Ovary (tissue), 9 donors: ENCODE measurements around the gene C19orf73. TPM values are rescaled to one million over a fixed set of nuclear protein-coding genes. Genes with fewer than 3 reads are reported as not detected.

Experiments
- DNase-seq, 5 donors: peaks; one replicate each; pipeline ENCODE4 v3.0.0-alpha.2; 2019 to 2020
- H3K27ac ChIP-seq, 2 donors: fragments of 200-600 bp; one replicate each; pipeline versions ENCODE4 v1.5.1 to v1.8.0; 2019 to 2022
- H3K27me3 ChIP-seq: fragments of 200-600 bp; one replicate; pipeline ENCODE4 v1.8.0; 2022
- H3K36me3 ChIP-seq: fragments of 200-600 bp; sonication (generic); one replicate; pipeline ENCODE4 v1.5.1; 2019
- H3K4me1 ChIP-seq: one replicate; pipeline ENCODE4 v1.8.1; 2013; ENCODE audit warnings: mild to moderate bottlenecking, moderate library complexity; ENCODE audit not compliant: insufficient read depth
- H3K4me3 ChIP-seq: fragments of 200-600 bp; sonication (generic); one replicate; pipeline ENCODE4 v1.5.1; 2017
- H3K9me3 ChIP-seq, 2 donors: fragments of 200-600 bp in 1 of 2; sonication (generic) in 1 of 2; one replicate each; pipeline versions ENCODE4 v1.5.1 to v1.8.1; 2013 to 2019; ENCODE audit warnings: mild to moderate bottlenecking in 1 of 2, moderate library complexity in 1 of 2
- CTCF ChIP-seq, 3 donors: fragments of 450-650 bp in 2 of 3; fragments of 200-600 bp in 1 of 3; IDR thresholded peaks; one replicate each; pipeline versions ENCODE4 v1.5.1 to v1.8.0; 2016 to 2022; ENCODE audit warnings: antibody characterized with exemption in 3 of 3, mild to moderate bottlenecking in 1 of 3
- EP300 ChIP-seq: sonication (generic); formaldehyde crosslinking; IDR thresholded peaks from one replicate; pipeline ENCODE4 v1.6.1; 2017; ENCODE audit warnings: antibody characterized with exemption
- POLR2A ChIP-seq: fragments of 450-650 bp; IDR thresholded peaks from one replicate; pipeline ENCODE4 v1.6.1; 2017; ENCODE audit warnings: antibody characterized with exemption, mild to moderate bottlenecking, moderate library complexity
- WGBS, 3 donors: extraction: QIAGEN DNeasy Blood & Tissue Kit in 1 of 3; methylation state at CpG; one replicate each; pipeline versions ENCODE4 v1.1.5 to v1.1.7; 2013 to 2017; 5-methylcytosine and 5-hydroxymethylcytosine counted together
- intact Hi-C, 4 donors: fragments of 100-400 bp; cut with DNase I; formaldehyde crosslinking; loops; one replicate each; pipeline versions ENCODE4 v1.11.0 to v1.15.1; 2022 to 2023
- polyA plus RNA-seq, 2 donors: library from polyadenylated mRNA; stranded (reverse); fragments of 200-250 nt in 1 of 2; fragments of 350-450 nt in 1 of 2; fragmentation: Illumina TruSeq in 1 of 2; extraction: RNeasy Lipid Tissue Mini Kit (QIAGEN cat#74804) in 1 of 2; gene quantifications; one replicate each; pipeline ENCODE4 v1.2.3, GENCODE V29; 2013 to 2014
- total RNA-seq, 7 donors: library from RNA; depleted of rRNA in 2 of 7; stranded (reverse); fragments of >200 nt in 2 of 7; fragmentation: NEBNext Ultra II Directional in 3 of 7; extraction: Animal tissue kit (Norgen Biotek cat#: 25700) in 3 of 7; gene quantifications; one replicate each; pipeline versions ENCODE4 v1.1.0 to v1.2.4, GENCODE V29; 2016 to 2023
- donor health status: DM: no; HTN: no; CAD: no; lungs with moderate emphysema.
- donor health status: DM: no; HTN: no; CAD: no.
- donor health status: Bipolar disorder and iron deficiency.
- donor health status: DM: yes; HTN: yes; CAD: no.
- donor health status: DM: no; HTN: no; CAD: no.
- donor health status: DM: yes; HTN: yes; CAD: no.

C19orf73 gene
- total and polyA plus RNA-seq, 9 donors = 0.42 to 1.5 (median 0.45) TPM; not detected in 4

- peaks cover 4% of the 10 kb centered on the region for H3K4me1 ChIP-seq
- H3K36me3 ChIP-seq = no peaks in the 10 kb centered on the region
- no peak overlapping the region for H3K27ac ChIP-seq
- DNase-seq = peak; percentile 46 to 84 (median 71)
- WGBS, 3 donors = 7 to 10% (median 8%) methylated on average over 30 of the region's 30 CpGs
- intact Hi-C loops = loop anchor here in 3 of 4 donors (5.0 to 10.0 kb wide), 2 partner anchors 43 to 51 kb away; no protein-coding TSS in a partner anchor
- H3K9me3 ChIP-seq = no peaks in the 10 kb centered on the region
- H3K27me3 ChIP-seq = no peaks in the 10 kb centered on the region
- no peak for TF ChIP-seq POLR2A
- peak; percentile 40 to 54 (median 50) for TF ChIP-seq CTCF (IDR thresholded peaks at IDR 0.05)
- H3K4me3 ChIP-seq = no peak overlapping the region
These were observed 26.8 kb upstream of the C19orf73 start for GRCh38 chr19:49145573-49146407.

- peak; percentile 39 to 79 (median 64) for DNase-seq
- no peak overlapping the region for H3K4me3 ChIP-seq
- 2 to 3% (median 3%) methylated on average over 21 of the region's 21 CpGs for WGBS, 3 donors
- no peaks in the 10 kb centered on the region for H3K4me1 ChIP-seq
- TF ChIP-seq POLR2A (no peak), EP300 (no peak), CTCF (IDR thresholded peaks at IDR 0.05) (no peak)
- H3K9me3 ChIP-seq = no peaks in the 10 kb centered on the region
- no peak overlapping the region for H3K27ac ChIP-seq
- H3K36me3 ChIP-seq = no peaks in the 10 kb centered on the region
- H3K27me3 ChIP-seq = no peaks in the 10 kb centered on the region
- intact Hi-C loops = loop anchor here in 2 of 4 donors (10.0 kb wide), 1 partner anchor 48 kb away; no protein-coding TSS in a partner anchor
These were observed 24.0 kb upstream of the C19orf73 start for GRCh38 chr19:49142866-49143335.

GRCh38 chr19:49141352-49141751, 22.4 kb upstream of the C19orf73 start:
- H3K9me3 ChIP-seq = no peaks in the 10 kb centered on the region
- WGBS, 3 donors = 83 to 92% (median 91%) methylated on average over 6 of the region's 6 CpGs
- no peak for TF ChIP-seq EP300
- TF ChIP-seq CTCF (IDR thresholded peaks at IDR 0.05) = no peak
- no peak for TF ChIP-seq POLR2A
- H3K27ac ChIP-seq = no peak overlapping the region
- H3K27me3 ChIP-seq = no peaks in the 10 kb centered on the region
- H3K36me3 ChIP-seq = no peaks in the 10 kb centered on the region
- no peaks in the 10 kb centered on the region for H3K4me1 ChIP-seq
- no peak overlapping the region for H3K4me3 ChIP-seq
- intact Hi-C loops = loop anchor here in 2 of 4 donors (10.0 kb wide), 1 partner anchor 47 kb away; no protein-coding TSS in a partner anchor
- DNase-seq = no peak

GRCh38 chr19:49140951-49141350, 22.0 kb upstream of the C19orf73 start:
- Histone ChIP-seq H3K9me3 (no peaks in the 10 kb centered on the region), H3K27ac (no peak overlapping the region), H3K27me3 (no peaks in the 10 kb centered on the region), H3K4me1 (no peaks in the 10 kb centered on the region), H3K4me3 (no peak overlapping the region), H3K36me3 (no peaks in the 10 kb centered on the region)
- 79 to 95% (median 89%) methylated on average over 7 of the region's 7 CpGs for WGBS, 3 donors
- intact Hi-C loops = loop anchor here in 2 of 4 donors (10.0 kb wide), 1 partner anchor 46 kb away; no protein-coding TSS in a partner anchor
- DNase-seq = no peak
- no peak for TF ChIP-seq POLR2A
- TF ChIP-seq CTCF (IDR thresholded peaks at IDR 0.05) = no peak
- TF ChIP-seq EP300 = no peak
